ENCODE results near the gene ING3. TPM values are rescaled to one million over a fixed set of nuclear protein-coding genes. Genes with fewer than 3 reads are reported as not detected.
A peak's percentile ranks its signal among the peaks of the same experiment; 100 is the strongest.

Gene ING3
- total RNA-seq, 1 donor from 2014 or later = 20.2 TPM

GRCh38 chr7:121024611-121025010, 74.0 kb downstream of the ING3 start:
- H3K36me3 Mint-ChIP-seq (ENCODE audit: unreplicated experiment) = no peaks in the 10 kb centered on the region
- peaks cover 52% of the 10 kb centered on the region for H3K4me1 Mint-ChIP-seq (ENCODE audit: unreplicated experiment)
- no peaks in the 10 kb centered on the region for H3K9me3 Mint-ChIP-seq (ENCODE audit: unreplicated experiment)
- no peak for DNase-seq (ENCODE audit: extremely low spot score, unreplicated experiment)
- TF ChIP-seq, protein P1, sequence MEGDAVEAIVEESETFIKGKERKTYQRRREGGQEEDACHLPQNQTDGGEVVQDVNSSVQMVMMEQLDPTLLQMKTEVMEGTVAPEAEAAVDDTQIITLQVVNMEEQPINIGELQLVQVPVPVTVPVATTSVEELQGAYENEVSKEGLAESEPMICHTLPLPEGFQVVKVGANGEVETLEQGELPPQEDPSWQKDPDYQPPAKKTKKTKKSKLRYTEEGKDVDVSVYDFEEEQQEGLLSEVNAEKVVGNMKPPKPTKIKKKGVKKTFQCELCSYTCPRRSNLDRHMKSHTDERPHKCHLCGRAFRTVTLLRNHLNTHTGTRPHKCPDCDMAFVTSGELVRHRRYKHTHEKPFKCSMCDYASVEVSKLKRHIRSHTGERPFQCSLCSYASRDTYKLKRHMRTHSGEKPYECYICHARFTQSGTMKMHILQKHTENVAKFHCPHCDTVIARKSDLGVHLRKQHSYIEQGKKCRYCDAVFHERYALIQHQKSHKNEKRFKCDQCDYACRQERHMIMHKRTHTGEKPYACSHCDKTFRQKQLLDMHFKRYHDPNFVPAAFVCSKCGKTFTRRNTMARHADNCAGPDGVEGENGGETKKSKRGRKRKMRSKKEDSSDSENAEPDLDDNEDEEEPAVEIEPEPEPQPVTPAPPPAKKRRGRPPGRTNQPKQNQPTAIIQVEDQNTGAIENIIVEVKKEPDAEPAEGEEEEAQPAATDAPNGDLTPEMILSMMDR (IDR thresholded peaks at IDR 0.05) = no peak
- H3K27ac Mint-ChIP-seq (ENCODE audit: unreplicated experiment) = peak overlapping the region; percentile 70
- H3K27me3 Mint-ChIP-seq (ENCODE audit: unreplicated experiment) = no peaks in the 10 kb centered on the region
- no peak overlapping the region for H3K4me3 Mint-ChIP-seq (ENCODE audit: unreplicated experiment)

DNA sequence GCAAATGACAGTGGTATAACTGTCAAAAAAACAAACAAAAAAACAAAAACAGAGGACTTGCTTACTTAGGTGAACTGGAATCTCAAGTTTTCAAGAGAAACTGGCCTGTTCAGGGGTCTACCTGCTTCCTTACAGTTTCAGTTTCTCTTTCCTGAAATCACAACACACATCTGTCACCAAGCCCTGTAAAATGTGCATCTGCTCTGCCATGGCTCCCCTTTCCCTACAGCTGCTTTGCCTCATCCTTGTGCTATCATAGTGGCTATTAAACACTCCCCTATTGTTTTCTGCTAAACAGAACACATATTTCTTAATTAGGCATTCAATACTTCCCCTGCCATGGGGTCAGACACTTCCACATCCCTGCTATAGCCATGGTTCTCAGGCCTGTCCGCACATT, 75.6 kb downstream of the ING3 start:
- no peak overlapping the region for H3K27ac Mint-ChIP-seq (ENCODE audit: unreplicated experiment)
- no peak overlapping the region for H3K4me3 Mint-ChIP-seq (ENCODE audit: unreplicated experiment)
- TF ChIP-seq, protein P1 (IDR thresholded peaks at IDR 0.05) = no peak
- DNase-seq (ENCODE audit: extremely low spot score, unreplicated experiment) = no peak
- no peaks in the 10 kb centered on the region for H3K9me3 Mint-ChIP-seq (ENCODE audit: unreplicated experiment)
- H3K36me3 Mint-ChIP-seq (ENCODE audit: unreplicated experiment) = no peaks in the 10 kb centered on the region
- no peaks in the 10 kb centered on the region for H3K27me3 Mint-ChIP-seq (ENCODE audit: unreplicated experiment)
- H3K4me1 Mint-ChIP-seq (ENCODE audit: unreplicated experiment) = peaks cover 41% of the 10 kb centered on the region

DNA sequence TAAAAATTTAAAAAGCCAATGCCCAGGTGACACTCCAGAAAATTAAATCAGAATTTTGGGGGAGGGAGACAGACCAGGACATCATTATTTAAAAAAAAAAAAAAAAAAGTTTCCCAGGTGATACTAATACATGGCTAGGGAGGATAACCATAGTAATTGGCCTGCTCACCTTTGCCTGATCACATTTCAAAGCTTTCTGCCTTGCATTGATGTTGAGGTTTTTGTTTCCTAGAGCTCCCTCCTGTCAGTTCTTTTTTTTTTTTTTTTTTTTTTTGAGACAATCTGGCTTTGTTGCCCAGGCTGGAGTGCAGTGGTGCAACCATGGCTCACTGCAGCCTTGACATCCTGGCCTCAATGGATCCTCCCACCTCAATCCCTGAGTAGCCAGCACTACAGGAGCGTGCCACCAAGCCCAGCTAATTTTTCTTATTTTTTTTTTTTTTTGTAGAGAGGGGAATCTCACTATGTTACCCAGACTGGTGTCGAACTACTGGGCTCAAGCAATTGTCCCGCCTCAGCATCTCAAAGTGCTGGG, 76.1 kb downstream of the ING3 start:
- Mint-ChIP-seq H3K9me3 (ENCODE audit: unreplicated experiment) (no peaks in the 10 kb centered on the region), H3K4me1 (ENCODE audit: unreplicated experiment) (peaks cover 37% of the 10 kb centered on the region), H3K36me3 (ENCODE audit: unreplicated experiment) (no peaks in the 10 kb centered on the region), H3K4me3 (ENCODE audit: unreplicated experiment) (no peak overlapping the region), H3K27ac (ENCODE audit: unreplicated experiment) (no peak overlapping the region), H3K27me3 (ENCODE audit: unreplicated experiment) (no peaks in the 10 kb centered on the region)
- no peak for DNase-seq (ENCODE audit: extremely low spot score, unreplicated experiment)
- TF ChIP-seq, protein P1 (IDR thresholded peaks at IDR 0.05) = no peak

Other genes starting within 250 kb of the ING3 start
- 13.2 and 14.0 TPM in 2 replicates for gene TSPAN12, start 92.6 kb upstream of the ING3 start, total RNA-seq
- gene CPED1, start 37.9 kb downstream of the ING3 start, total RNA-seq = 3.4 and 3.9 TPM in 2 replicates